Fibroblast of peridontal ligament (primary cell): ENCODE measurements around the gene WWTR1.

ENCODE experiments used
- DNase-seq: peaks from one replicate; pipeline ENCODE4 v3.0.0-alpha.2; 2010; ENCODE audit errors: extremely low read depth

The WWTR1 gene

GRCh38 chr3:149497966-149498670 lies 159.7 kb downstream of the WWTR1 start:
- no peak for DNase-seq

GRCh38 chr3:149496891-149497290 lies 160.9 kb downstream of the WWTR1 start:
- no peak for DNase-seq

GRCh38 chr3:149495581-149496125 lies 162.2 kb downstream of the WWTR1 start:
- DNase-seq, result no peak

- DNase-seq, result peak; percentile 65
These were observed 162.9 kb downstream of the WWTR1 start for GRCh38 chr3:149494759-149495580.

- DNase-seq, result peak; percentile 88
These were observed 163.6 kb downstream of the WWTR1 start for GRCh38 chr3:149494022-149494758.

- no peak for DNase-seq
These were observed 164.4 kb downstream of the WWTR1 start for GRCh38 chr3:149493315-149494021.

- DNase-seq, result no peak
These were observed 167.4 kb downstream of the WWTR1 start for GRCh38 chr3:149490260-149490971.

GRCh38 chr3:149489060-149489690 lies 168.7 kb downstream of the WWTR1 start:
- no peak for DNase-seq

- DNase-seq, result no peak
These were observed 170.1 kb downstream of the WWTR1 start for GRCh38 chr3:149487598-149488197.

GRCh38 chr3:149486726-149487125 lies 171.1 kb downstream of the WWTR1 start:
- no peak for DNase-seq

- DNase-seq, result no peak
These were observed 176.3 kb downstream of the WWTR1 start for GRCh38 chr3:149481491-149481890.

- no peak for DNase-seq
These were observed 176.8 kb downstream of the WWTR1 start for GRCh38 chr3:149481056-149481455.

- peak; percentile 90 for DNase-seq
These were observed 177.4 kb downstream of the WWTR1 start for GRCh38 chr3:149480326-149481017.

- no peak for DNase-seq
These were observed 178.1 kb downstream of the WWTR1 start for GRCh38 chr3:149479621-149480325.

GRCh38 chr3:149476225-149476624 lies 181.6 kb downstream of the WWTR1 start:
- no peak for DNase-seq

GRCh38 chr3:149475451-149476060 lies 182.3 kb downstream of the WWTR1 start:
- DNase-seq, result no peak

GRCh38 chr3:149474250-149474817 lies 183.5 kb downstream of the WWTR1 start, which contains the start of gene TM4SF4:
TM4SF4 (plus strand) TSS chr3:149474697; CDS start chr3:149474878, 181 bp downstream.
- no peak for DNase-seq
